Measurements from ENCODE around the gene EPS8L3.

Gene EPS8L3

GRCh38 chr1:109796484-109797302 lies 33.0 kb upstream of the EPS8L3 start:
- no peak for TF ChIP-seq FOXP2 (optimal IDR thresholded peaks at IDR 0.05; ENCODE audit: control extremely low read depth, extremely low read length, insufficient read depth)
- no peak for TF ChIP-seq EZH2 (IDR thresholded peaks at IDR 0.05)
- Histone ChIP-seq H3K27ac (no peak overlapping the region), H3K9ac (ENCODE audit: insufficient read length) (no peak overlapping the region), H3K9me3 (ENCODE audit: low read depth, low read length) (no peaks in the 10 kb centered on the region), H3K36me3 (ENCODE audit: insufficient read depth, low read length) (no peaks in the 10 kb centered on the region), H3K4me3 (no peak overlapping the region)
- DNase-seq (ENCODE audit: low read depth, low spot score): no peak

- DNase-seq (ENCODE audit: low read depth, low spot score): no peak
- TF ChIP-seq EZH2 (IDR thresholded peaks at IDR 0.05): no peak
- TF ChIP-seq POLR2AphosphoS5 (IDR thresholded peaks at IDR 0.05; ENCODE audit: borderline replicate concordance, low read depth, low read length): no peak
- no peak for TF ChIP-seq FOXP2 (optimal IDR thresholded peaks at IDR 0.05; ENCODE audit: control extremely low read depth, extremely low read length, insufficient read depth)
- Histone ChIP-seq H3K4me3 (no peak overlapping the region), H3K9ac (ENCODE audit: insufficient read length) (no peak overlapping the region), H3K9me3 (ENCODE audit: low read depth, low read length) (no peaks in the 10 kb centered on the region), H3K27ac (peak overlapping the region; percentile 85), H3K36me3 (ENCODE audit: insufficient read depth, low read length) (no peaks in the 10 kb centered on the region)
Measured at GRCh38 chr1:109794319-109795132, 30.8 kb upstream of the EPS8L3 start.

GRCh38 chr1:109793486-109794318 lies 30.0 kb upstream of the EPS8L3 start:
- no peak overlapping the region for H3K4me3 ChIP-seq
- TF ChIP-seq POLR2AphosphoS5 (IDR thresholded peaks at IDR 0.05; ENCODE audit: borderline replicate concordance, low read depth, low read length): no peak; the same call in 1 of the 2 replicates
- no peak for TF ChIP-seq EZH2 (IDR thresholded peaks at IDR 0.05)
- no peak for TF ChIP-seq FOXP2 (optimal IDR thresholded peaks at IDR 0.05; ENCODE audit: control extremely low read depth, extremely low read length, insufficient read depth)
- DNase-seq (ENCODE audit: low read depth, low spot score): no peak
- H3K27ac ChIP-seq: peak overlapping the region; percentile 85
- no peak overlapping the region for H3K9ac ChIP-seq (ENCODE audit: insufficient read length)
- no peaks in the 10 kb centered on the region for H3K36me3 ChIP-seq (ENCODE audit: insufficient read depth, low read length)
- H3K9me3 ChIP-seq (ENCODE audit: low read depth, low read length): no peaks in the 10 kb centered on the region

- DNase-seq (ENCODE audit: low read depth, low spot score): no peak
- Histone ChIP-seq H3K36me3 (ENCODE audit: insufficient read depth, low read length) (no peaks in the 10 kb centered on the region), H3K4me3 (no peak overlapping the region), H3K27ac (peak overlapping the region; percentile 85), H3K9ac (ENCODE audit: insufficient read length) (no peak overlapping the region), H3K9me3 (ENCODE audit: low read depth, low read length) (no peaks in the 10 kb centered on the region)
- no peak for TF ChIP-seq FOXP2 (optimal IDR thresholded peaks at IDR 0.05; ENCODE audit: control extremely low read depth, extremely low read length, insufficient read depth)
- no peak for TF ChIP-seq POLR2AphosphoS5 (IDR thresholded peaks at IDR 0.05; ENCODE audit: borderline replicate concordance, low read depth, low read length)
- no peak for TF ChIP-seq EZH2 (IDR thresholded peaks at IDR 0.05)
Measured at GRCh38 chr1:109793089-109793485, 29.4 kb upstream of the EPS8L3 start.

GRCh38 chr1:109792056-109792831 lies 28.5 kb upstream of the EPS8L3 start:
- Histone ChIP-seq H3K27ac (peak overlapping the region; percentile 85), H3K9me3 (ENCODE audit: low read depth, low read length) (no peaks in the 10 kb centered on the region), H3K9ac (ENCODE audit: insufficient read length) (peak overlapping the region; percentile 17), H3K36me3 (ENCODE audit: insufficient read depth, low read length) (no peaks in the 10 kb centered on the region), H3K4me3 (peak overlapping the region; percentile 47)
- DNase-seq (ENCODE audit: low read depth, low spot score): no peak
- peak; percentile 59; the same call in 1 of the 2 replicates for TF ChIP-seq POLR2AphosphoS5 (IDR thresholded peaks at IDR 0.05; ENCODE audit: borderline replicate concordance, low read depth, low read length)
- TF ChIP-seq FOXP2 (optimal IDR thresholded peaks at IDR 0.05; ENCODE audit: control extremely low read depth, extremely low read length, insufficient read depth): no peak

GRCh38 chr1:109791495-109792043 lies 27.8 kb upstream of the EPS8L3 start:
- no peak for DNase-seq (ENCODE audit: low read depth, low spot score)
- Histone ChIP-seq H3K9me3 (ENCODE audit: low read depth, low read length) (no peaks in the 10 kb centered on the region), H3K27ac (peak overlapping the region; percentile 85), H3K4me3 (peak overlapping the region; percentile 47), H3K36me3 (ENCODE audit: insufficient read depth, low read length) (no peaks in the 10 kb centered on the region), H3K9ac (ENCODE audit: insufficient read length) (peak overlapping the region; percentile 17)
- TF ChIP-seq POLR2AphosphoS5 (IDR thresholded peaks at IDR 0.05; ENCODE audit: borderline replicate concordance, low read depth, low read length) (no peak), FOXP2 (optimal IDR thresholded peaks at IDR 0.05; ENCODE audit: control extremely low read depth, extremely low read length, insufficient read depth) (no peak), EZH2 (IDR thresholded peaks at IDR 0.05) (no peak)

GRCh38 chr1:109790735-109791494 lies 27.2 kb upstream of the EPS8L3 start:
- no peak for TF ChIP-seq EZH2 (IDR thresholded peaks at IDR 0.05)
- TF ChIP-seq POLR2AphosphoS5 (IDR thresholded peaks at IDR 0.05; ENCODE audit: borderline replicate concordance, low read depth, low read length): no peak
- TF ChIP-seq FOXP2 (optimal IDR thresholded peaks at IDR 0.05; ENCODE audit: control extremely low read depth, extremely low read length, insufficient read depth): no peak
- Histone ChIP-seq H3K9ac (ENCODE audit: insufficient read length) (peak overlapping the region; percentile 37), H3K27ac (peak overlapping the region; percentile 85), H3K36me3 (ENCODE audit: insufficient read depth, low read length) (no peaks in the 10 kb centered on the region), H3K4me3 (no peak overlapping the region), H3K9me3 (ENCODE audit: low read depth, low read length) (no peaks in the 10 kb centered on the region)
- no peak for DNase-seq (ENCODE audit: low read depth, low spot score)

Data from SK-N-MC (cell line).